Progenitor cell of endocrine pancreas (in vitro differentiated cells): Measurements from ENCODE around the gene GPR176. TPM values are rescaled to one million over a fixed set of nuclear protein-coding genes. Genes with fewer than 3 reads are reported as not detected.
A peak's percentile ranks its signal among the peaks of the same experiment; 100 is the strongest.

ENCODE experiments used
- DNase-seq: peaks from one replicate; pipeline ENCODE4 v3.0.0; 2021; ENCODE audit warnings: low spot score; ENCODE audit not compliant: unreplicated experiment
- H3K27ac Mint-ChIP-seq: 2 replicates; pipeline ENCODE4 v1.8.0; 2021; ENCODE audit warnings: mild to moderate bottlenecking, moderate library complexity, mixed read lengths
- H3K27me3 Mint-ChIP-seq: 2 replicates; pipeline ENCODE4 v1.8.0; 2021; ENCODE audit warnings: mixed read lengths
- H3K36me3 Mint-ChIP-seq: 2 replicates; pipeline ENCODE4 v1.8.0; 2022; ENCODE audit warnings: mixed read lengths; ENCODE audit not compliant: insufficient read depth
- H3K4me1 Mint-ChIP-seq: 2 replicates; pipeline ENCODE4 v1.8.0; 2021; ENCODE audit warnings: low read depth, mixed read lengths
- H3K4me3 Mint-ChIP-seq: 2 replicates; pipeline ENCODE4 v1.8.0; 2021; ENCODE audit warnings: low read depth, mild to moderate bottlenecking, moderate library complexity, mixed read lengths
- H3K9me3 Mint-ChIP-seq: 2 replicates; pipeline ENCODE4 v1.8.0; 2021; ENCODE audit warnings: low read depth, mixed read lengths
- CTCF ChIP-seq: fragments of 200-600 bp; sonication (generic); IDR thresholded peaks from one replicate; pipeline ENCODE4 v1.5.0; 2021; ENCODE audit warnings: antibody characterized with exemption, mild to moderate bottlenecking; ENCODE audit not compliant: unreplicated experiment
- total RNA-seq: library from RNA; stranded (reverse); gene quantifications from 2 replicates; pipeline ENCODE4 v1.2.1, GENCODE V29; 2021

GPR176 gene
- total RNA-seq, 1 donor from 2014 or later, result 1.0 TPM

- no peak for TF ChIP-seq CTCF
- no peak for DNase-seq
- H3K27ac Mint-ChIP-seq, result no peak overlapping the region
- peaks cover 35% of the 10 kb centered on the region for H3K4me1 Mint-ChIP-seq
- no peak overlapping the region for H3K4me3 Mint-ChIP-seq
- no peaks in the 10 kb centered on the region for H3K36me3 Mint-ChIP-seq
- no peaks in the 10 kb centered on the region for H3K27me3 Mint-ChIP-seq
- H3K9me3 Mint-ChIP-seq, result no peaks in the 10 kb centered on the region
Measured at GRCh38 chr15:39892418-39892817, 27.6 kb downstream of the GPR176 start.

- H3K4me1 Mint-ChIP-seq, result peaks cover 32% of the 10 kb centered on the region
- DNase-seq, result no peak
- no peaks in the 10 kb centered on the region for H3K36me3 Mint-ChIP-seq
- H3K4me3 Mint-ChIP-seq, result no peak overlapping the region
- no peak for TF ChIP-seq CTCF
- H3K9me3 Mint-ChIP-seq, result no peaks in the 10 kb centered on the region
- no peak overlapping the region for H3K27ac Mint-ChIP-seq
- no peaks in the 10 kb centered on the region for H3K27me3 Mint-ChIP-seq
Measured at GRCh38 chr15:39890621-39891020, 29.4 kb downstream of the GPR176 start.

DNA sequence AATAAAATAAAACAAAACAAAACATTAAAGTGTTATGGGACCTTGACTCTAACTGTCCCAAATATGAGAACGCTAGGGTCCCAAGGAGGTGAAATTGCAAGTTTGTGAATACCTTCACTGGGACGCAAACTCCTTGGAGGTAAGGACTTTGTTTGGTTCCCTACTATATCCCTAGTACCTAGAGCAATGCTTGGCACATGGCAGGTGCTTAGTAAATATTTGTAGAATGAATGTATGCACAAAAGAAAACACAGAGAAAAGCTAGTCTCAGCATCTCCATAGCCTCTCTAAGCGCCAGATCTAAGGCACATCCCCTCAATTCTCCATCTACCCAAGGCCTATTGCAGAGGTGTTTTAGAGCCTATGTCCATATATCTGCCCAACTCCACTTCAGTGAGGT is 30.5 kb downstream of the GPR176 start:
- H3K36me3 Mint-ChIP-seq, result no peaks in the 10 kb centered on the region
- no peak for TF ChIP-seq CTCF
- H3K27ac Mint-ChIP-seq, result no peak overlapping the region
- no peaks in the 10 kb centered on the region for H3K27me3 Mint-ChIP-seq
- H3K4me1 Mint-ChIP-seq, result peaks cover 33% of the 10 kb centered on the region
- DNase-seq, result no peak
- H3K9me3 Mint-ChIP-seq, result no peaks in the 10 kb centered on the region
- H3K4me3 Mint-ChIP-seq, result no peak overlapping the region

DNA sequence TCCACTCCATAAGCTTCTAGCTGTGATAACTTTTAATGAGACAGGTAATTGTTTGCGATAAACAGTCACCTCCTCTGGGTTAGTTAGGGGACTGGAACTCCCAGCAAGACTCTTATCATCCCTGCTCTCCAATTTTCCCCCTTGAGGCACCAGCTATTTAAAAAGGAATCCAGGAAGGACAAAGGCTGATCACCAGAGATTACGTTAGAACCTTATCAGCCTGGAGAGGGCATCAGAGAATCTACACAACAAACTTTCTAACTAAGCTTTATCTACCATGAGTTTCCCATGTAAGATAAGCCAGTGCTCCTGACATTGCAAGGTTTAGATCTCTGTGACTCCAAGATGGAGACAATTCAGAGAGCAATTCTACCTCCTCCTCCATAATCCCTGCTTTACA is 31.3 kb downstream of the GPR176 start:
- H3K4me3 Mint-ChIP-seq, result no peak overlapping the region
- no peak overlapping the region for H3K27ac Mint-ChIP-seq
- H3K4me1 Mint-ChIP-seq, result peaks cover 39% of the 10 kb centered on the region
- no peaks in the 10 kb centered on the region for H3K27me3 Mint-ChIP-seq
- H3K36me3 Mint-ChIP-seq, result no peaks in the 10 kb centered on the region
- no peak for TF ChIP-seq CTCF
- DNase-seq, result no peak
- no peaks in the 10 kb centered on the region for H3K9me3 Mint-ChIP-seq

DNA sequence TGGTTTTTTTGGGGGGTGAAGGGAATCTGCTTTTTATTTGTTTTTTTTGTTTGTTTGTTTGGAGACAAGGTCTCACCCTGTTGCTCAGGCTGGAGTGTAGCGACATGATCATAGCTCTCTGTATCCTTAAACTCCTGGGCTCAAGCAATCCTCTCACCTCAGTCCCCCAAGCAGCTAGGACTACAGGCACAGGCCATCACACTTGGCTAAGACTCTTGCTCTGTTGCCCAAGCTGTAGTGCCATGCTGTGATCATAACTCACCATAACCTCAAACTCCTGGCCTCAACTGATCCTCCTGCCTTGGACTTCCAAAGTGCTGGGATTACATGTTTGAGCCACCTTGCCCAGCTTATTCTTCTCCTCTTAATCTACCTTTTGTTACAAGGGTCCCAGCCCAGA is 31.8 kb downstream of the GPR176 start:
- no peak for TF ChIP-seq CTCF
- H3K27me3 Mint-ChIP-seq, result no peaks in the 10 kb centered on the region
- H3K4me3 Mint-ChIP-seq, result no peak overlapping the region
- no peak overlapping the region for H3K27ac Mint-ChIP-seq
- no peaks in the 10 kb centered on the region for H3K36me3 Mint-ChIP-seq
- H3K9me3 Mint-ChIP-seq, result no peaks in the 10 kb centered on the region
- peaks cover 39% of the 10 kb centered on the region for H3K4me1 Mint-ChIP-seq
- no peak for DNase-seq

- no peaks in the 10 kb centered on the region for H3K27me3 Mint-ChIP-seq
Measured at GRCh38 chr15:39887832-39888231, 32.2 kb downstream of the GPR176 start.

More at GRCh38 chr15:39887832-39888231, 32.2 kb downstream of the GPR176 start:
- no peaks in the 10 kb centered on the region for H3K36me3 Mint-ChIP-seq
- no peak for TF ChIP-seq CTCF
- H3K27ac Mint-ChIP-seq, result no peak overlapping the region
- peak overlapping the region; percentile 14 for H3K4me3 Mint-ChIP-seq
- H3K4me1 Mint-ChIP-seq, result peaks cover 39% of the 10 kb centered on the region
- no peak for DNase-seq
- no peaks in the 10 kb centered on the region for H3K9me3 Mint-ChIP-seq
